ENCODE results near the gene HECTD2. TPM values are rescaled to one million over a fixed set of nuclear protein-coding genes. Genes with fewer than 3 reads are reported as not detected.

Gene HECTD2
- total RNA-seq, 1 experiment from 2014 or later, result 20.9 TPM

- no peak for DNase-seq (ENCODE audit: low spot score)
- ChIA-PET POLR2A (ENCODE audit: low non-redundant PET) (interaction anchor here (0.6 kb wide), 1 partner anchor 674 kb away, joined by 4 read pairs; no protein-coding TSS in a partner anchor), CTCF (no interaction called here)
- intact Hi-C loops (cut with micrococcal nuclease; ENCODE audit: unreplicated experiment), result loop anchor here (10.0 kb wide), 1 partner anchor 486 kb away; the partner anchor contains the start of gene FGFBP3
- Histone ChIP-seq H3K4me3 (ENCODE audit: low read depth, low read length, poor library complexity, severe bottlenecking) (no peak overlapping the region), H3K9me3 (ENCODE audit: low read depth, low read length, poor library complexity, severe bottlenecking) (no peaks in the 10 kb centered on the region), H3K27ac (ENCODE audit: low read depth, low read length, poor library complexity, severe bottlenecking) (no peak overlapping the region), H3K36me3 (ENCODE audit: insufficient read depth, low read length, poor library complexity, severe bottlenecking) (no peaks in the 10 kb centered on the region), H3K27me3 (replicated peaks; ENCODE audit: insufficient read depth, low read depth, low read length, poor library complexity) (no peaks in the 10 kb centered on the region), H3K4me1 (ENCODE audit: insufficient read depth, low read length, poor library complexity, severe bottlenecking) (peaks cover 51% of the 10 kb centered on the region)
- no peak for TF ChIP-seq EZH2 (IDR thresholded peaks at IDR 0.05; ENCODE audit: borderline replicate concordance, low read depth, low read length, poor library complexity, severe bottlenecking)
- TF ChIP-seq CTCF (conservative IDR thresholded peaks at IDR 0.05; ENCODE audit: low read depth, low read length), result no peak
- BruUV-seq (replicated peaks), result no TSS peak
Measured at GRCh38 chr10:91418416-91418815, 8.3 kb downstream of the HECTD2 start.

- POLR2A ChIA-PET (ENCODE audit: low non-redundant PET), result no interaction called here
- TF ChIP-seq CTCF (conservative IDR thresholded peaks at IDR 0.05; ENCODE audit: low read depth, low read length), result no peak
- peak; percentile 44 for DNase-seq (ENCODE audit: low spot score)
Measured at GRCh38 chr10:91420868-91421267, 10.7 kb downstream of the HECTD2 start.

GRCh38 chr10:91422915-91423314 lies 12.8 kb downstream of the HECTD2 start:
- POLR2A ChIA-PET (ENCODE audit: low non-redundant PET), result no interaction called here
- intact Hi-C loops (cut with micrococcal nuclease; ENCODE audit: unreplicated experiment), result no loop called here
- TF ChIP-seq EZH2 (IDR thresholded peaks at IDR 0.05; ENCODE audit: borderline replicate concordance, low read depth, low read length, poor library complexity, severe bottlenecking), result no peak
- TF ChIP-seq CTCF (conservative IDR thresholded peaks at IDR 0.05; ENCODE audit: low read depth, low read length), result no peak
- H3K36me3 ChIP-seq (ENCODE audit: insufficient read depth, low read length, poor library complexity, severe bottlenecking), result no peaks in the 10 kb centered on the region
- DNase-seq (ENCODE audit: low spot score), result peak; percentile 83
- BruUV-seq (replicated peaks), result no TSS peak
- CTCF ChIA-PET, result no interaction called here
- no peaks in the 10 kb centered on the region for H3K27me3 ChIP-seq (replicated peaks; ENCODE audit: insufficient read depth, low read depth, low read length, poor library complexity)
- H3K9me3 ChIP-seq (ENCODE audit: low read depth, low read length, poor library complexity, severe bottlenecking), result no peaks in the 10 kb centered on the region
- peaks cover 26% of the 10 kb centered on the region for H3K4me1 ChIP-seq (ENCODE audit: insufficient read depth, low read length, poor library complexity, severe bottlenecking)
- peak overlapping the region; percentile 71 for H3K27ac ChIP-seq (ENCODE audit: low read depth, low read length, poor library complexity, severe bottlenecking)
- no peak overlapping the region for H3K4me3 ChIP-seq (ENCODE audit: low read depth, low read length, poor library complexity, severe bottlenecking)

More at GRCh38 chr10:91420868-91421267, 10.7 kb downstream of the HECTD2 start:
- H3K27me3 ChIP-seq (replicated peaks; ENCODE audit: insufficient read depth, low read depth, low read length, poor library complexity), result no peaks in the 10 kb centered on the region
- CTCF ChIA-PET, result no interaction called here
- H3K4me3 ChIP-seq (ENCODE audit: low read depth, low read length, poor library complexity, severe bottlenecking), result no peak overlapping the region
- H3K4me1 ChIP-seq (ENCODE audit: insufficient read depth, low read length, poor library complexity, severe bottlenecking), result peaks cover 35% of the 10 kb centered on the region
- intact Hi-C loops (cut with micrococcal nuclease; ENCODE audit: unreplicated experiment), result no loop called here
- H3K36me3 ChIP-seq (ENCODE audit: insufficient read depth, low read length, poor library complexity, severe bottlenecking), result no peaks in the 10 kb centered on the region
- H3K9me3 ChIP-seq (ENCODE audit: low read depth, low read length, poor library complexity, severe bottlenecking), result no peaks in the 10 kb centered on the region
- H3K27ac ChIP-seq (ENCODE audit: low read depth, low read length, poor library complexity, severe bottlenecking), result no peak overlapping the region
- BruUV-seq (replicated peaks), result no TSS peak

Measured in A673 (cell line).